A673 (cell line): ENCODE measurements around the gene DPH2. TPM values are rescaled to one million over a fixed set of nuclear protein-coding genes. Genes with fewer than 3 reads are reported as not detected.

ENCODE experiments used
- BruUV-seq: library from RNA; stranded (reverse); fragments of 400-500 nt; replicated peaks from 2 replicates; lab custom pipeline; 2021; lab: Mats Ljungman, UMichigan
- CTCF ChIA-PET: fragments of 300-600 bp; sonication (Branson Sonifier 250); formaldehyde crosslinking; loops from one replicate; lab custom pipeline; 2022; ENCODE audit warnings: antibody characterized with exemption; lab: Charles Lee
- POLR2A ChIA-PET: fragments of 300-600 bp; sonication (Branson Sonifier 250); formaldehyde crosslinking; loops from one replicate; lab custom pipeline; 2022; ENCODE audit warnings: antibody characterized with exemption; ENCODE audit not compliant: low non-redundant PET; lab: Charles Lee
- DNase-seq: peaks from one replicate; pipeline ENCODE4 v3.0.0-alpha.2; 2015; ENCODE audit warnings: low spot score
- H3K27ac ChIP-seq: fragments of 200-600 bp; sonication (generic); 2 replicates; pipeline ENCODE4 v1.5.1; 2016; ENCODE audit warnings: mixed run types, low read depth, mild to moderate bottlenecking, mixed read lengths, antibody characterized with exemption, low read length; ENCODE audit not compliant: poor library complexity, severe bottlenecking
- H3K27me3 ChIP-seq: fragments of 200-600 bp; sonication (generic); replicated peaks from 2 replicates; pipeline ENCODE4 v1.6.1; 2017; ENCODE audit warnings: mixed run types, low read depth, mild to moderate bottlenecking, mixed read lengths, antibody characterized with exemption, low read length; ENCODE audit not compliant: insufficient read depth, poor library complexity
- H3K36me3 ChIP-seq: fragments of 200-600 bp; sonication (generic); 2 replicates; pipeline ENCODE4 v1.6.1; 2016; ENCODE audit warnings: mixed run types, mild to moderate bottlenecking, mixed read lengths, antibody characterized with exemption, low read length; ENCODE audit not compliant: insufficient read depth, poor library complexity, severe bottlenecking
- H3K4me1 ChIP-seq: fragments of 200-600 bp; sonication (generic); 2 replicates; pipeline ENCODE4 v1.6.1; 2017; ENCODE audit warnings: mixed run types, mild to moderate bottlenecking, mixed read lengths, antibody characterized with exemption, low read length; ENCODE audit not compliant: insufficient read depth, poor library complexity, severe bottlenecking
- H3K4me3 ChIP-seq: fragments of 200-600 bp; sonication (generic); 2 replicates; pipeline ENCODE4 v1.5.1; 2016; ENCODE audit warnings: low read depth, mixed run types, mild to moderate bottlenecking, mixed read lengths, low read length; ENCODE audit not compliant: poor library complexity, severe bottlenecking
- H3K9me3 ChIP-seq: fragments of 200-600 bp; sonication (generic); 2 replicates; pipeline ENCODE4 v1.6.1; 2016; ENCODE audit warnings: mixed run types, low read depth, mild to moderate bottlenecking, mixed read lengths, antibody characterized with exemption, low read length; ENCODE audit not compliant: poor library complexity, severe bottlenecking
- EZH2 ChIP-seq: fragments of 200-600 bp; sonication (generic); IDR thresholded peaks from 2 replicates; pipeline ENCODE4 v1.6.1; 2017; ENCODE audit warnings: borderline replicate concordance, low read depth, mild to moderate bottlenecking, mixed read lengths, antibody characterized with exemption, low read length; ENCODE audit not compliant: poor library complexity, severe bottlenecking
- intact Hi-C: fragments of 100-400 bp; cut with micrococcal nuclease; formaldehyde crosslinking; loops from one replicate; pipeline ENCODE4 v1.10.0; 2022; ENCODE audit not compliant: unreplicated experiment
- total RNA-seq: library from RNA; stranded (reverse); gene quantifications from 2 replicates; pipeline ENCODE4 v1.2.3, GENCODE V29; 2021
- TF ChIP-seq, protein P1 (sequence below): fragments of 300-800, 200-600 bp; sonication (generic); conservative IDR thresholded peaks from 2 replicates; pipeline ENCODE4 v1.5.1; 2017; ENCODE audit warnings: low read depth, mild to moderate bottlenecking, antibody characterized with exemption, low read length, moderate library complexity, mixed read lengths

Gene DPH2
- total RNA-seq, 1 experiment from 2014 or later = 52.8 TPM

DNA sequence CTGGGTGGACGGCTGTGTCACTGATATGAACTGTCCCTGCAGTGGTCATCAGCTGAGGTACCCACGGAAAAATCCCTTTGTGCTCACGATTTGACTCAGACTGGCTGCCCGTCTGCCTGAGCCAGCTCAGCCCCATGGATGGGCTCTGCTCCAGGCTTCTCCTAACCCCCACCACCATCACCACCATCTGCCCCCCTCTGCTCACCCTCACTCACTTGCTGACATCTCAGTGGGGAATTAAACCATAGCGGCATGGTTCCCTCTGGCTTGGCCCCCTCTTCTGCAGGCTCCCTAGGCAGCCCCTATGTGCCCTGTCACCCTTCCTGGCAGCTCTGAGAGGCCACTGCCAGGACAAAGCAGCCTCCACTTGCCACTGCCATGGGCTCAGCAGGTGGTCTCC is 44.1 kb downstream of the DPH2 start:
- intact Hi-C loops = no loop called here
- H3K27me3 ChIP-seq = no peaks in the 10 kb centered on the region
- no peak for DNase-seq
- no peak overlapping the region for H3K4me3 ChIP-seq
- TF ChIP-seq EZH2 = no peak
- TF ChIP-seq, protein P1, sequence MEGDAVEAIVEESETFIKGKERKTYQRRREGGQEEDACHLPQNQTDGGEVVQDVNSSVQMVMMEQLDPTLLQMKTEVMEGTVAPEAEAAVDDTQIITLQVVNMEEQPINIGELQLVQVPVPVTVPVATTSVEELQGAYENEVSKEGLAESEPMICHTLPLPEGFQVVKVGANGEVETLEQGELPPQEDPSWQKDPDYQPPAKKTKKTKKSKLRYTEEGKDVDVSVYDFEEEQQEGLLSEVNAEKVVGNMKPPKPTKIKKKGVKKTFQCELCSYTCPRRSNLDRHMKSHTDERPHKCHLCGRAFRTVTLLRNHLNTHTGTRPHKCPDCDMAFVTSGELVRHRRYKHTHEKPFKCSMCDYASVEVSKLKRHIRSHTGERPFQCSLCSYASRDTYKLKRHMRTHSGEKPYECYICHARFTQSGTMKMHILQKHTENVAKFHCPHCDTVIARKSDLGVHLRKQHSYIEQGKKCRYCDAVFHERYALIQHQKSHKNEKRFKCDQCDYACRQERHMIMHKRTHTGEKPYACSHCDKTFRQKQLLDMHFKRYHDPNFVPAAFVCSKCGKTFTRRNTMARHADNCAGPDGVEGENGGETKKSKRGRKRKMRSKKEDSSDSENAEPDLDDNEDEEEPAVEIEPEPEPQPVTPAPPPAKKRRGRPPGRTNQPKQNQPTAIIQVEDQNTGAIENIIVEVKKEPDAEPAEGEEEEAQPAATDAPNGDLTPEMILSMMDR = no peak
- no peaks in the 10 kb centered on the region for H3K9me3 ChIP-seq
- peaks cover 15% of the 10 kb centered on the region for H3K4me1 ChIP-seq
- no peaks in the 10 kb centered on the region for H3K36me3 ChIP-seq
- no peak overlapping the region for H3K27ac ChIP-seq
- no TSS peak for BruUV-seq
- ChIA-PET CTCF (no interaction called here), POLR2A (no interaction called here)

DNA sequence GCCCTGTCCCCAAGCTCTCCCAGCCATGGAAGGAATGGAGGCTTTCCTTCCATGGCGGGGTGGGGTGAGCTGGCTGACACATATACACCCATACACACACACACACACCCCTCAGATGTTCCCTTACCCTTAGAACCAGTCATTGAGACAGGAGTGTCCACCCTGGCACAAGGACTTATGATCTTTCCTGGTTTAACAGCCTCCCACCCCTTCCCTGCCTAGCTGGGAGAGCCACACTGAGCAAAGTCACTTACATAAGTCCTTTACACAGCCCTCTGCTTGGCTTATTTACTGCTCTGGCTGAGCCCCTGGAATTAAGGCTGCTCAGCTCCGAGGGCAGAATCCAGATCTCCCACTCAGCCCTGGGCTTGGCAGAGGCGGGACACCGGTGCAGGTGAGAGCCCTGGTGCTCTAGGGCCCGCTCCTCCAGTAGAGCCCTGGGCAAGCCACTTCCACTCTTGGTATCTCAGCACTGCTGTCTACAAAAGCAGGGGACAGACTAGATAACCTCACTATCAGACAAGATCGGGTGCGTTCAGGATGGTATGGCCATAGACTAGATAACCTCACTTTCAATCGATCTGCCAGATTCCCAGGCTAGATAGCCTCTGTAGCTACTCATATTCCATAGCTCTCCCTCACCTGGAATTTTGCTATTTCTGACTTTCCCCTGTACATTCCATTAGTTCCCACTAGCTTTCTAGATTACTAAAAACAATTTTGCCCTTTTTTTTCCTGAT is 44.7 kb downstream of the DPH2 start:
- CTCF ChIA-PET = interaction anchor here (0.5 kb wide), 1 partner anchor 26 kb away, joined by 4 read pairs; no protein-coding TSS in a partner anchor
- DNase-seq = no peak
- Histone ChIP-seq H3K4me3 (no peak overlapping the region), H3K4me1 (peaks cover 15% of the 10 kb centered on the region), H3K9me3 (no peaks in the 10 kb centered on the region), H3K27me3 (no peaks in the 10 kb centered on the region), H3K36me3 (no peaks in the 10 kb centered on the region), H3K27ac (no peak overlapping the region)
- no peak for TF ChIP-seq EZH2
- TF ChIP-seq, protein P1 = no peak
- POLR2A ChIA-PET = interaction anchor here (0.5 kb wide), 1 partner anchor 16 kb away, joined by 4 read pairs; no protein-coding TSS in a partner anchor
- no TSS peak for BruUV-seq
- intact Hi-C loops = no loop called here

DNA sequence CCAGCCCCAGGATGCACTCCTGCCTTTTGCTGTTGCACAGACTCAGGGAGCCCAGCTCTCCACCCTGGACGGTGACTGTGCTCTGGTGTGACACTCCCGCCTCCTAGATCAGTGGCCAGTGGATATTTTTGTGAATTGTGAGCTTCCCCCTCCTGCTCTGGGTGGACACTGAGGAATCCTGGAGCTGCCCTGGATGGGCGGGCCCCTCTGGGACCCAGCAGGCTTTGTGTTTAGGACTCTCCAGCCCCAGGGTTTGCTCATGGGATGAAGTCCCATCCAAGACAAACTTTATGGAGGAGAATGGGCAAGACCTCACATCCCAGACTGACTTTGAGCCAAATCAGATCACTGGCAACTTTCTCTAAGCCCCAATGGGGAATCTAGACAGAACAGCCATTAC is 45.4 kb downstream of the DPH2 start:
- no TSS peak for BruUV-seq
- Histone ChIP-seq H3K36me3 (no peaks in the 10 kb centered on the region), H3K9me3 (no peaks in the 10 kb centered on the region), H3K4me1 (peaks cover 15% of the 10 kb centered on the region), H3K4me3 (no peak overlapping the region), H3K27me3 (no peaks in the 10 kb centered on the region), H3K27ac (no peak overlapping the region)
- TF ChIP-seq EZH2 = no peak
- TF ChIP-seq, protein P1 = no peak
- ChIA-PET CTCF (interaction anchor here (0.5 kb wide), 1 partner anchor 27 kb away, joined by 4 read pairs; no protein-coding TSS in a partner anchor), POLR2A (no interaction called here)
- intact Hi-C loops = no loop called here
- no peak for DNase-seq
